ENCODE data around the gene ISY1.
"Not testable (repeated sequence)": the region's sequence is repeated elsewhere in the genome, so short reads cannot be mapped to it uniquely, and the experiment has no call there.

The ISY1 gene

DNA sequence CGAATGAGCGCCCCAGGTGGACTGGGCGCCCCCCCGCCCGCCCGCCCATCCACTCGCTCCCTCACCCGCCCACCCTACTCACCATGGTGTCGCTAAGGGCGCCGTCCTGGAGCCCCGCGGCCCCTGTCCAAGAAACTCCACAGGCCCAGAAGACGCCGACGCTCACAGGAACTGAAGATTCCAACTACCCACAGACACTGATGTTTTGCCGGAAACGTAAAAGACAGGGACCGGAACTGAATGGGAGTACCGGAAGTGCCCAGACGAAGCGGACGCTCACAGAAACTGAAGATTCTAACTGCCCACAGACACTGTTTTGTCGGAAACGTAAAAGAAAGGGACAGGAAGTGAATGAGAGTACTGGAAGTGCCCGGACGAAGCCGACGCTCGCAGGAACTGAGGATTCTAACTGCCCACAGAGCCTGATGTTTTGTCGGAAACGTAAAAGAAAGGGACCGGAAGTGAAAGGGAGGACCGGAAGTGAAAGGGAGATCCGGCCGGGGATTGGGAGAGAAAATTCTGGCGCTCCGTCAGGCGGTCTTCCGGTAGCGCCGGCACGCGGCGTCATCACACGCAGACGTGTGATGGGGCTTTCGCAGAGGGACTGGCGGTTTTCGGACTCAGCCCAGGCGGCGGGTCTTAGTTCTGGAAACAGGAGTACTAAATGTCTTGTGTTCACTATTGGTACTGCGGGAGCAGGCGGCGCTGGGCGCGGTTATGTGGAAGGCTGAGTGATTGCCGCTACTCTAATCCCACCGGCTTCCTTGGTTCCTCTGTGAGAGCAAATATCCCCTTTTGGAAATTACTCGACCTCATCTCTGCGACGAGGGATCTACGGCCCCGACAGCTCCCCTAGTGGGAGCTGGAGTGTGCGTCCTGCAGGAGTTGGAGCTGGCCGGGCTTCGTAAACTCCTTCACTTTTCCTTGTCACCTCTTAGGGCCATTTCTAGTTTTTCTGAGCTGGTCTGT, at the start of gene ISY1:
ISY1 (minus strand) TSS at position 173 of the 969 bp plus-strand sequence; CDS start at position 85, 88 bp downstream.
- peak; percentile 97 for DNase-seq

DNA sequence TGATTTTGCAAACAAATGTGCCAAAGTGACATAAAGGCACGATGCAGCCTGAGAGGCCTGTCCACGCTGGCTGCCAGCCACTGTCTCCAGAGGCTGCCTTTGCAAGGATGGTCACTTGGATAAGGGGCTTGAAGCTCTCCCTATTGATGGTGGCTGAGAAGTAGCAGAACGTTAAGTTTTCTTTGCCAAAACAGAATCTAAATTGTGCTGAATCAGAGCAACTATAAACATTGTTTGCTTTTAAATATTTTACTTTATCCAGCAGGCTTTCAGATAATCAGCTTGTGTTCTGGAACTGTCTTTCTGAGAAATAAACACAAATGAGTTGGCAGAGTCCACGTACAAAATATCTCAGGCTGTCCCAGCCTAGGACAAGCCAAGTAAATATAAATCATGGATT, 46.6 kb upstream of the ISY1 start:
- no peak for DNase-seq

DNA sequence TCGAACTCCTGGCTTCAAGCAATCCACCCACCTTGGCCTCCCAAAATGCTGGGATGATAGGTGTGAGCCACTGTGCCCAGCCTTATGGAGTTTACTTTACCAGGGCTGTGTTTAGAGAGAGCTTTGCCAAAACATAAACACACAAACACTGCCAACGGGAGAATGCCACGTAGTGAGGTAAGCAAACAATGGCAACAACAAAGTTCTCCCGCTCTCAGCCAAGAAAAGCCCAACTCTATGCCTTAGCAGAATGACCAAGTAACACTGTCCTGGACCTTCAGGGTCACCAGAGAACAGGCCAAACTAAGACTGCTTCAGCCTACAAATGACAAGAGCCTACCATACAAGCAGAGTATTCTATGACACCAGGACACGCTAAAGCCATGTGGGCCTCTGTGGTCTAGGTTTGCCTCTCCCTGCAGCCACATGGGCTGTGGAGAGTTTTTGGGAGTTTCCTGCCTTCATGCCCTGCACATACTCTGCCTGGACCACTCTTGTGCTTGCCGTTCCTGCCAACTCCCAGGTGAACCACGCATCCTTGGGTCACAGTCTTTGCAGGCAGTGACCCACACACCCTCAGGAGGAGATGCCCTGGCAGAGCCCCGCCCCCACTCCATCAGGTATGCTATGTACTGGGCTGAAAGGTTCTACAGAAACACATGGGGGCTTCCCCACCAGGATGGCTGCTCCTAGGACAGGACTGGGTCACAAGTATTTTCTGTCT, 44.4 kb upstream of the ISY1 start:
- DNase-seq, result no peak

DNA sequence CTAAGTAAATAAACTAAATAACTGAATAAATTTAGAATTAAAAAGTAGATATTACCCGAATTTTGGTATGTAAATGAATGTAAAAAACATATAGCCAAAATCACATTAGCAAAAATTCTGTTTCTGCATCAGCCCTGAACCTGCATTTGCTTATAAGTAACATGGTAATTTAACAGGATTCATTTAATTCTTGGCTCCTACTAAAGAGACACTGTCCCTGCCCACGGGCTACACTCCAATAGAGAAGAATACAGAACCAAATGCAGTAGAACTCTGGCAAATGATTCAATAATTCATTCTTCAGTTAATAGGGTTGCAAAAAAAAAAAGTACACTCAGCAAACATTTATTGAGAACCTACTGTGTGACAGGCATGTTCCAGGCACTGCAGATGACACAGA, 43.6 kb upstream of the ISY1 start:
- no peak for DNase-seq

DNA sequence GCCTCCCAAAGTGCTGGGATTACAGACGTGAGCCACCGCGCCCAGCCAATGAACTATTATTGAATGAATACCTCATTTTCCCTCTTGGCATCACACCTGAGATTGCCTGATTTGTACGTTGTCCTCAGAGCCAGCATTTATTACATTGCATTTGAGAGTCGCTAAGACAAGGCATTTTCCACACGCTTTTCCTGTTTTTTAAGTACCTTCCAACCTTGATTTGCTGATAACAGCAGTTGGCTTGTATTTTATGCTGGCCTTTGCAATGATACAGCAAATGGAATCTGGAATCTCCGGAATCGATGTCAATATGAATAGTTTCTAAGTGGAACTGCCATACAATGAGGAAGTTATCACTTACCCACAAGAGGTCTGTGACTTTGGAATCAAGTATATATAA, 38.5 kb upstream of the ISY1 start:
- no peak for DNase-seq

DNA sequence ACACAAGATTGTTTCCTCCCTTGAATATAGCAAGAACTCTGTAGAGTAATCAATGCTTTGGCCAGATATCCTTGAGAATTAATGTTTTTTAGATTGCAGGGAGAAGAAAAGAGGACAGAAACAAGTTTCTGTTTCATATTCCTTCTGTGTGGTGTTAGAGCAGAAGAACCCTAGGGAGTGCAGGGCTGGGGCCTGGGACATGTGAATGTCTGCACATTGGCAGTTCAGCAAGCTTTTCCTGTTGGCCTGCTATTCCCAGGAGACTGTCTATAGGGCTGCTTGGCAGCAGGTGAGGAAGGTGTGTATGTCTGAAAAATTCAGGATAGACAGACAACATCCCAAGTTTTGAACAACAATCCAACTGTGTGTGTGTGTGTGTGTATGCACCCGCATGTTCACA, 36.5 kb upstream of the ISY1 start:
- peak; percentile 54 for DNase-seq

DNA sequence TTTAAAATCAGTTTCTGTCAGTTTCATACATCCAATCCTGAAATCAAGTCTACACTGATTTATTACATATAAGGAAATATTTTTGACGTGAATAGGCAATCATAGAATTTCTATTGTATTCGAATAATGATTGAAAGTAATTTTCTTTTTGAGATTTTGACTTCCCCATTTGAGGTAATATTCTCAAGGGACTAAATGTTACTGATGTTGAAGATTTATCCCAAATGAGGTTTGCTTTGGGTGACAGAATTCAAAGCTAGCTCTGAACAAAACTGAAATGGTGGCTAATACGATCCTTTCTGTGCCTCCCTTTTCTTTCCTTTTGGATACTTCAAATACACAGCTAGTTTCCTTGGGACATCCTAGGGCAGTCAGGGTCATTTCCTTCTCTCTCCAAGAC, 35.7 kb upstream of the ISY1 start:
- DNase-seq, result no peak

DNA sequence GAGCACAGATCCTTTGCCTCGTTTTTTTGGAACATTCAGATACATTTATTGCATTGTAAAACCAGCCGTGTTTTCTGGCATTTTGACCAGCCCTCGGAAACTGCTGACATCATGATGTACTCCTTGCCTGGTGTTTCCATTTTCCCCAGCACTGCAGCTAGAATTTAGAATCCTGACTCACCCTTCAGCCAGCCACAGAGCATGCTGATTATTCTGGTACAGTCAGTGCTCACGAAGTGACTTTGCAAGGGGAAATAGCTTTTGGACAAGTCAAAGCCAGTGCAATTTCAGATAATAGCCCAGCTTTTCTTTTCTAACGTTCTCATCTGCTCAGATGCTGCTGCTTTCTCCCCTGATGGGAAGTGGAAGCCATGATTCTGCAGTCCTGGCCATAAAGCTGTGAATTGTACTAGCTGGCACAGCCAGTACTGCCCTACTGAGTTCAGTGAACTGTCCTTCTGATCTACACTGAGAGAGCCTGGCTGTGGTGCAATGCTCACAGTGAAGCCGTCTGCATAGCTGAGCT, 34.9 kb upstream of the ISY1 start:
- peak; percentile 89 for DNase-seq

DNA sequence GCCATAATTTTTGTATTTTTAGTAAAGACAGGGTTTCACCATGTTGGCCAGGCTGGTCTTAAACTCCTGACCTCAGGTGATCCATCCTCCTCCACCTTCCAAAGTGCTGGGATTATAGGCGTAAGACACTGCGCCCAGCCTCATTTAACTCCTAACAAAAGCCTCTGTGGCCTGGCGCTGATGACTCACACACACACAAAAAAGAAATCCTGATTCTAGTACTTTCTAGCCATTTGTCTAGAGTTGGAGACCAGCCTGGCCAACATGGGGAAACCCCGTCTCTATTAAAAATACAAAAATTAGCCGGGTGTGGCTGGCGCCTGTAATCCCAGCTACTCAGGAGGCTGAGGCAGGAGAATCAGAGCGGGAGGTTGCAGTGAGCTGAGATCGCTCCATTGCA, 28.9 kb upstream of the ISY1 start:
- not testable (repeated sequence) for DNase-seq

DNA sequence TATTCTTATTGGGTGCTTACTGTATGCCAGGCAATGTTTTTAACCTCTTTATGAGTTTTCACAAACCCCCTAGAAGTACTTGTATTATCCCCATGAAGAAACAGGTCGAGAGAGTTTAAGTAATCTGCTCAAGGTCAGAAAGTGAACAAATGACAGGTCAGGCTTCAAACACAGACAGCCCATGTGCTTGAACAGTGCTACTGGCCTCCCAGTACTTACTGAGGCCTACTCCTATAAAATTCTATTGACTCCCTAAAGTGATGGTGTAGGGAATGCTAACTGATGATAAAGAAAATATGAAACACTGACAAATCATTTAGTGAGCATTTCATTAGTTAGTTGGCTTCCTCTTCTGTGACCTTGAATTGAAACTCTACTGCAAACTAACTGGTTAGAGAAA, 27.0 kb upstream of the ISY1 start:
- no peak for DNase-seq

DNA sequence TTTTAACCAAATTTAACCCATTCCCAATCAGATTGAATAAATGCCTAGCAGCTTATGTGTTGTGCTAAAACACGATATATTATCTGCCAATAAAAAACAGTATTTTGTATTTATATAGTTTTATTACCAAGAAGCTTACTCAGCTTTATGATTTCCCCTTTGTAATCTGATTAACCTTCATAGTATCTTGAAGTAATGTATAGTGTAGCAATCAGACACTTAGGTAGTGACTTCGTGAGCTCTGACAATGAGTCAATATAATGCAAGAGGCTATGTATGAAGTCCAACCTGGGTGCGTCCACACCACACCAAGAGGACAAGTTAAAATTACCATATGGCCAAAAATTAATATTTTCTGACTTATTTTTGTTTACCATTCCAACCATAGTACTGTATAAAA, 24.9 kb upstream of the ISY1 start:
- peak; percentile 37 for DNase-seq

DNA sequence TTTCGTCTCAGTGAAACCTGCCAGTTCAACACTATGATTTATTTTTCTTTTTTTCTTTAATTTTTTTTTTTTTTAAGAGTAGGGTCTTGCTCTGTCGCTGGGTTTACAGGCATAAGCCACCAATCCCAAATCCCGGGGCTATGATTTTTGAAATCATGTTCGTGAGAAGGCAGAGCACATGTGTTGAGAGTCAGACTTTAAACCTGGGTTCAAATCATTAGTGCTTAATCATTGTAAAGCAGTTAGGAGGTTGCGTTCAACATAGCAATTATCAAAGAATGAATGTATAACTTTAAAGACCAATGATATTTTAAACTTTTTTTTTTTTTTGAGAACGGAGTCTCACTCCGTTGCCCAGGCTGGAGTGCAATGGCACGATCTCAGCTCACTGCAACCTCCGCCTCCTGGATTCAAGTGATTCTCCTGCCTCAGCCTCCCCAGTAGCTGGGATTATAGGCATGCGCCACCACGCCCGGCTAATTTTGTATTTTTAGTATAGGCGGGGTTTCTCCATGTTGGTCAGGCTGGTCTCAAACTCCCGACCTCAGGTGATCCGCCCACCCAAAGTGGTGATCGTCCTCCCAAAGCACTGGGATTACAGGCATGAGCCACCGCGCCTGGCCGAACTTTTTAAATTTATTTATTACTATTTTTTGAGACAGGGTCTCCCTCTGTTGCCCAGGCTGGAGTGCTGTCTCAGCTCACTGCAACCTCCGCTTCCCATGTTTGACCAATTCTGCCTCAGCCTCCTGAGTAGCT, 24.1 kb upstream of the ISY1 start:
- not testable (repeated sequence) for DNase-seq

DNA sequence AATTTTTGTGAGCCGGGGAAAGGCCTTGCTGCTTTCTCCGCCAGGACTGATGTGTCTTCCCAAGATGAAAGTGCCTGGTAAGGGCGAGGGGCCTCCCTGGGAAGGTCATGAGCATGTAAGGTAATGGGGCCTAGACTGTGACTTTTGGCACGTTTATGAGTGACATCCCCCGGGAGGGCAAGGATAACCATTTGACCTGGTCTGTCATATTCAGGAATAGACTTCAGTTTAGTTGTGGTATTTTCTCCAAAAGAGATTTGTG, 23.5 kb upstream of the ISY1 start:
- DNase-seq, result peak; percentile 31

DNA sequence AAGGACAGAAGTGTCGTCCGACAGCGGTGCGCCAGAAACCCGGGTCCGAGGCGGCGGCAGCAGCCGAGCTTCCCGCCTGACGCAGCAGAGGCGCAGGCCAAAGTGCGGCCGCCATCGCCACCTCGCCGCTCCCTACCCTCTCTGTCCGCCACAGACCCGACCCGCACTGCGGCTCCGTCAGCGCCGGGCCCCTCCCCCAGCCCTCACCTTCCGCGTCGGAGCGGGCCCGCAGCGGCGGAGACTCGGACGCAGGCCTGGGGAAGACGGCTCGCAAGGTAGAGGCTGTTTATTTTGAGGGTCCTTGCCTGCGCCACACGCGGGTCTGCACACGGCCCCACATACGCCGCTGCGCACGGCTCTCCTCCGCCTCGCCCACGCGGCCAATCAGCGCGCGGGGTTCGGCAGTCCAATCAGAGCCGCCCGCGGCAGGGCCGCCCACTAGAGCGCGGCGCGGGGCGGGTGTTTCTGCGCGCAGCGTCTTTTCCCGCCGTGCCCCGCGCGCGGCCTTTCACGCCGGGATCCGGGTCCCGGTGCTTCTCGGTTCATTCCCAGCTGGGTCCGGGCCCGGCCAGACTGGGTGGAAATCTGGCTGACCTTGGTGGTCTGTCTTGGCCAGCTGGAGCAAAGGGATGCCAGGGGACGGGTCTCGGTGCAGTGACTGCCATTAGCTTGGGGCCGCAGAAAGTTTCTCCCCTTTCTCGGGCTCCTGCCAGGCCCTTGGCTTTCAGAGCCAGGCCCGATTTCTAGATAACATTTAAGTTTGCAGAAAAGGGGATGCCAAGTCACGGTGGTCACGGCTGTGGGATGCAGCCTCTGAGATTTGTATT, 22.9 kb upstream of the ISY1 start, which contains the start of gene CNBP:
CNBP (minus strand) TSS at position 328 of the 827 bp plus-strand sequence. CDS start 12,139 bp downstream, outside the sequence.
- DNase-seq, result peak; percentile 99

DNA sequence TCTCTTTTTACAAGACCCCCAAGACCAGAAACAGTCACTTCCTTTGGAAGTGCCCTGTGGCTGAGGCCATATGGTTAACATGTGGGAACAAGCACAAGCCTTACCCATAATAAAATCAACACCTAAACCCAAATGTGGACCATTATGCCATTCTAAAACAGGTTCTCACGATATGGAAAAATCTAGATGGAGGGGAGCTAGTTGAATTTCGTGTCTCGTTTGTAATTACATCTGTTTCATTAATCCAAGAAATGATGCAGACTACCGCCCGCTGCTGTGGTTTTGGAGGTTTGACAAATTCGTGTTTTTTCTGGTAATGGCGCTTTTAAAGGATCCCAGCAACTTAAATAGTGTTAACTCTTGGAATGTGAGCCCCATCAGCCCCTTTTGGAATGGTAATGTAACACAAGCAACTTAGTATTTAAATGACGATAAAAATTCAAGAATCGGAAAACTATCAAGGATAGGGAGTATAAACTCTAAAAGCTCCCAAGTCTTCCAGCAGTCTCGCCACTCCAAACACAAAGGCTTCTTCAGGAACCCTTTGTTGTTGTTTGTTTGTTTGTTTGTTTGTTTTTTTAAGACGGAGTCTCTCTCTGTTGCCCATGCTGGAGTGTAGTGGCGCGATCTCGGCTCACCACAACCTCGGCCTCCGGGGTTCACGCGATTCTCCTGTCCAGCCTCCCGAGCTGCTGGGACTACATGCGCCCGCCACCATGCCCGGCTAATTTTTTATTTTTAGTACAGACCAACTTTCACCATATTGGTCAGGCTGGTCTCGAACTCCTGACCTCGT, 21.7 kb upstream of the ISY1 start:
- DNase-seq, result no peak

DNA sequence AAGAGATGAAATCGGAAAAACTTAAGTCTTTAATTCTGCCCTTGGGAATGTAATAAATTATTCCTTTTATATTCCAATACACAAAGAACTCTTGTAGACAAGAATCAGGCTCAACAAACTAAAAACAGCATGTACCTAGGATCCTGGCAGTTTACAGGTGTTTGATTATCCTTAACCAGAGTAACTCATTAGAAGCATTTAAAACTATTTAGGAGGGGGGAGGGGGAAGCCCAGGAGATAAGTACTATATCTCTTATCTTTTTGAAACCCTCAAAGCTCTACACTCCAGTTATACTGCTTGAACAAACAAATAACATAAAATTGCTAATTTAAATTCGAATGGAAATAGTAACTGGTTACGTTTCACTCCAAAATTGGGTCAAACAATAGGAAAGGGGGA, 21.0 kb upstream of the ISY1 start:
- no peak for DNase-seq

DNA sequence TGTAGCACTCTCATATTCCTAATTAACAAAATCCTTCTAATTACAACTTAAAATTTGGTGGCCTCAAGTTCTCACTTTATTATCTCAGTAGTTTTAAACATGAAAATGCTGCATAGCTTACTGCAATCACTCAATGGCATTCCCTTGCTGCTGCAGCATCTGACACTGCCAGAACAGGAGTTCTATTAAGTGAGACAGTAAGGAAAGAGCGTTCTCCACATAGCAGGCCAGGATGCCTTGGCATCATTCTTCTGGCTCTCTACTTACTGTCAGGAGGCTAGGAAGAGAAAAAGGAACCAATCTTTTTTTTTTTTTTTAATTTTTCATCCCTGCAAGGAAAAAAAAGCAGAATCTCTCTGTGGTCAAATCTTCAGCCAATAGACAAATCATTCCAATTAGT, 19.6 kb upstream of the ISY1 start:
- DNase-seq, result no peak

DNA sequence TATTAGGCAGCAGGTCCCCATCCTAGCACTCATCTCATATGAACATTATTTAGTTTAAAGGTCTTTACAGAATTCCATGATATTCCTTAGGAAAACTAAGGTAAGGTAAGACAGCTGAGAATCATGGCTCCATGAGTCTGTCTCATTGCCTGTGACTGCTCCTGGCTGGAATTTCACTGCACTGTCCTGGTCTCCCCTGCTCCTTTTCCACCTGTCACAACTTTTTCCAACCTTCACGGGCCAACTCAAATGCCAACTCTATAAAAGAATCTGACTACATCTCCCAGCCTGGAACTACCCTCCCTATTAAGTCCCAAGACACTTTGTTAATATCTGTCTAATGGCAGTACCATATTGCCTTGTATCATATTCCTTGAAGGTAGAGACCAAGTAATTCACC, 15.2 kb upstream of the ISY1 start:
- DNase-seq, result no peak

DNA sequence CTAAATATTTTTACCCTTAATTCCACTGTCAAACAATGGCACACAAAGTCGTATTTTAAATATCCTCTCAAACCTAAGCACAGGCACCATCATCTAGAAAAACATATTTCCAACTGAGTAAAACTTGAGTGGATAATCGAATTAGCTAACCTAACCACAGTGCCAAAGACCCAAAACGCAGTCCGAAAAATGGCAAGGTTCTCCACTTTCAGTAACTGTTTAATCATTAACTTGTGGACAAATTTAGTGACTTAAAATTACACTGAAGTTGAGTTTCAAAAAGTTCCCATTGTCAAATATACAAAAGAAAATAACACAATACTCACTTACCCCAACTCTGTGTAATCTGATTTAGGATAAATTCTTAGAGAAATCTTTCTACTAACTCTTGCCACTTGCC, 12.9 kb upstream of the ISY1 start:
- no peak for DNase-seq

DNA sequence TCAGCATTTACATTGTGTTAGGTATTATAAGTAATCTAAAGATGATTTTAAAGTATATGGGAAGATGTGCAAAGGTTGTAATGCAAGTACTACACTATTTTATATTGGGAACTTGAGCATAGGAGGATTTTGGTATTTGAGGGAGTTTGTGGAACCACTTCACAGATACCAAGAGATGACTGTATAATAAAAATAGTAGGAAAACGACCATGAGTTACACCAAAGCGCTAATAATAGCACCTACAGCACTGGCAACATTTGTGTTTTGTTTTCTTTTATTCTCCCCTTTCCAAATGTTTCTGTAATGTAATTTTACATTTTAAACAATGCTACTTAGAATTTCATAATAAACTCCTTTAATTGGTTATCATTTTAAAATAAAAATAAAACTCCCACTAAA, 12.3 kb upstream of the ISY1 start:
- no peak for DNase-seq

DNA sequence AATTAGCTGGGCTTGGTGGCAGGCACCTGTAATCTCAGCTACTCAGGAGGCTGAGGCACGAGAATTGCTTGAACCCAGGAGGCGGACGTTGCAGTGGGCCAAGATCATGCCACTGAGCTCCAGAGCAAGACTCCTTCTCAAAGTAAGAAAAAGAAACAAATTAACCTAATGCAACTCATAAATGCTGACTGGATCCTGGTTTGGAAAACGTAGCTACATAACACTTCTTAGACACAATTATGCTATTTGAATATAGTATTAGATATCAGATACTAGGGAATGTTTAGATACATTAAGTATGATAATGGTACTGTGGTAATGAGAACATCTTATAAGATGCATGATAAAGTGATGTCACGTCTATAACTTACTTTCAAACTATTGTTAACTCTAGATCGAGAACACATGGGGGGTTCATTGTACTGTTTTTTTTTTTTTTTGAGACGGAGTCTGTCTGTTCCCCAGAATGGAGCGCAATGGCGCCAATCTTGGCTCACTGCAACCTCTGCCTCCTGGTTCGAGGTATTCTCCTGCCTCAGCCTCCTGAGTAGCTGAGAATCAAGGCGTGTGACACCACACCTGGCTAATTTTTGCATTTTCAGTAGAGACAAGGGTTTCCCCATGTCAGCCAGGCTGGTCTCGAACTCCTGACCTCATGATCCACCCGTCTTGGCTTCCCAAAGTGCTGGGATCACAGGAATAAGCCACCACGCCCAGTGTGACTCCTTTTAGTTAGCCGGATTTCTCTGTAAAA, 5.9 kb upstream of the ISY1 start:
- DNase-seq, result no peak

Data from suppressor macrophage treated with lipopolysaccharide for 4 hours (primary cell).